H7 (cell line): ENCODE data around the gene CES1. TPM values are rescaled to one million over a fixed set of nuclear protein-coding genes. Genes with fewer than 3 reads are reported as not detected.
"Not testable (repeated sequence)": the region's sequence is repeated elsewhere in the genome, so short reads cannot be mapped to it uniquely, and the experiment has no call there.

Source experiments
- DNase-seq: peaks from one replicate; pipeline ENCODE4 v3.0.0; 2012
- H3K27me3 ChIP-seq: 2 replicates; pipeline ENCODE4 v1.6.0; 2011; ENCODE audit warnings: mild to moderate bottlenecking, low read length; ENCODE audit not compliant: control insufficient read depth, insufficient read depth
- H3K36me3 ChIP-seq: replicated peaks from 2 replicates; pipeline ENCODE4 v1.5.1; 2011; ENCODE audit warnings: low read length; ENCODE audit not compliant: control insufficient read depth, insufficient read depth
- H3K4me3 ChIP-seq: 2 replicates; pipeline ENCODE4 v1.5.1; 2011; ENCODE audit warnings: low read depth, mild to moderate bottlenecking, control low read depth, low read length, moderate library complexity; ENCODE audit not compliant: insufficient read depth
- total RNA-seq: library from RNA; depleted of rRNA; stranded (reverse); fragments of >200 nt; shearing (Covaris generic); gene quantifications from 2 replicates; pipeline ENCODE4 v1.2.3, GENCODE V29; 2014

The CES1 gene
- total RNA-seq, 1 experiment from 2014 or later, result not detected

DNA sequence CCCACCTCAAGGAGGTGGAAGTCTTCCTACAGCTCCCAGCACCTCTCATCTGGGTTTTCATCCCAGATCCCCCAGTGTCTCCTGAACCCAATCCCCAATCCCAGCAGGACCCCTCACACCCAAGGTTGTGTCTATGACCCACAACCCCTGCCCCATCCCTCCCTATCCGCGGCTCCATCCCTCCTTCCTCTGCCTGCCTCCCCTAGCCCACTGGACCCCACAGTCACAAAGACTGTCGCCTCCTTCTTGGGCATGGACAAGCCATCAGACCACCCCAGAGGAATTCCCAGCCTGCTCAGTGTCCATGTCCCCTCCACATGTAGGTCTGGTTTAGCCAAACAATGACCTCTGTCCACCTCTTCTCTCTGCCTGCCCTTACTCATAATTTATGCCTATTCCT, 12.3 kb downstream of the CES1 start:
- H3K4me3 ChIP-seq, result no peak overlapping the region
- no peak for DNase-seq
- peaks cover 2% of the 10 kb centered on the region; the same call in 1 of the 2 replicates for H3K27me3 ChIP-seq
- no peaks in the 10 kb centered on the region for H3K36me3 ChIP-seq

- no peak for DNase-seq
- Histone ChIP-seq H3K27me3 (no peaks in the 10 kb centered on the region), H3K36me3 (no peaks in the 10 kb centered on the region), H3K4me3 (no peak overlapping the region)
These were observed 15.5 kb downstream of the CES1 start for GRCh38 chr16:55817236-55817912.

- not testable (repeated sequence) for H3K27me3 ChIP-seq, H3K36me3 ChIP-seq, H3K4me3 ChIP-seq, DNase-seq
These were observed 16.7 kb downstream of the CES1 start for GRCh38 chr16:55816222-55816621.

- no peaks in the 10 kb centered on the region for H3K27me3 ChIP-seq
- no peak overlapping the region for H3K4me3 ChIP-seq
- DNase-seq, result no peak
- no peaks in the 10 kb centered on the region for H3K36me3 ChIP-seq
These were observed 17.6 kb downstream of the CES1 start for GRCh38 chr16:55815320-55815719.

DNA sequence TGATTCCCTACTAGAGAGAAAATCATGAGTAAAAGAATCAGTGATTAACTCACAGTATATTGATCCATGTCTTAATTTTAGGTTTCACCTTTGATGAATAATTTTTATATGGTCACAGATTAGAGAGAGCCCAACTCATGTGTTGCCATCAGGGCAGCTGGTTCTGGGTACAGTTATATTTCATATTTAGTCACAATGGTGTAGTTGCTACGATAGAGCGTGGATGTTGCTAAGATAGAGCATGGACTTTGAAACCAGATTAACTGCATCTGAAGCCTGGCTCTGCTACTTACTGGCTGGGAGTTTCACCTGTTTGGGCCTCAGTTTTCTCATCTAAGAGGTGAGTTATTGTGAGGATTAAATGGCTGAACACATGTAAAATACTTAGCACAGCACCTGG, 18.7 kb downstream of the CES1 start:
- H3K27me3 ChIP-seq, DNase-seq, H3K36me3 ChIP-seq, H3K4me3 ChIP-seq: not testable (repeated sequence)

- DNase-seq, H3K27me3 ChIP-seq, H3K4me3 ChIP-seq, H3K36me3 ChIP-seq: not testable (repeated sequence)
These were observed 19.2 kb downstream of the CES1 start for GRCh38 chr16:55813730-55814129.

GRCh38 chr16:55812951-55813350, 19.9 kb downstream of the CES1 start:
- H3K36me3 ChIP-seq, result no peaks in the 10 kb centered on the region
- no peak for DNase-seq
- no peak overlapping the region for H3K4me3 ChIP-seq
- no peaks in the 10 kb centered on the region; the same call in 1 of the 2 replicates for H3K27me3 ChIP-seq

DNA sequence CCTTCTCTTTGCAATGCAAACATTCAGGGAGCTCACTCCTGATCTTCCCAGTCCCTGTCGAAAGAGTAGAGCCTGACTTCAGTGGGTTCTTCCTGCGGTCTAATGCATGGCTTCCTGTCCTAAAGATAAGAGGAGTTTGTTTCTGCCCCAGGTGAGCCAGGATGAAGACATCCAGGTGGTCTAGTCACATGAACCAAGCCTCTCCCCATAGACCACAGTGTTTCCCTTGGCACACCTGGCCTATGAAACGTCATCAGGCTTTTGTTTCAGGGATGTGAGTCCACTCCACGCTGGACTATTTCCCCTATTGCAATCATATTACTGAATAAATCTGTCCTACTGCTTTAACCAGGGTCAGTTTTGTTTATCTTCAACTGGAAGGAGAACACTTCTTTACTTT, 21.1 kb downstream of the CES1 start:
- no peak for DNase-seq
- no peaks in the 10 kb centered on the region; the same call in 1 of the 2 replicates for H3K27me3 ChIP-seq
- H3K36me3 ChIP-seq, result no peaks in the 10 kb centered on the region
- H3K4me3 ChIP-seq, result no peak overlapping the region

DNA sequence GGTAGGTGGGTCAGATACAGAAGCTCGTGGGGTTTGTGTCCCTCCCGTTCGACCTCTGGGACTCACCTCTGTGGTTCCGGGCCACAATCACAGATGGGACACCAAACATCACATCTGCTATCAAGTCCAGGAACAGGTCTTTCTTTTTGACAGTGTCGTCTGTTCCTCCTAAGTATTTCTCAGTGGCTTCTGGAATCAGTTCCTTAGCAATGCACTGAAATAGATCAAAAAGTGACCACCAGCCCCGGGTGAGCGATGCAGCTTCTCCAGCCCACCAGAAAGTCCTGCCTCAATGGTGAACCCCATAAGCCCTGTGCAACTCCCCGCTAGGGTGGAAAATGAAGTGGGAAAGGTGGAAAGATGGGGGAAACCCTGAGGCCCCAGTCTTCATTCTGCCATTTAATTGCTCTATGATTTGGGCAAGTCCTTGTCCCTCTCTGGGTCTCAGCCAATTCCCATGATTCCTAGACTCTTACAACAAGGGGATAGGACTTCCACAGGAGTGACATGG, 22.4 kb downstream of the CES1 start:
- no peak overlapping the region for H3K4me3 ChIP-seq
- DNase-seq, result no peak

GRCh38 chr16:55809851-55810250, 23.0 kb downstream of the CES1 start:
- Histone ChIP-seq H3K27me3 (no peaks in the 10 kb centered on the region; the same call in 1 of the 2 replicates), H3K4me3 (no peak overlapping the region), H3K36me3 (no peaks in the 10 kb centered on the region)
- no peak for DNase-seq

More for the DNA sequence above, 22.4 kb downstream of the CES1 start:
- H3K27me3 ChIP-seq, result no peaks in the 10 kb centered on the region; the same call in 1 of the 2 replicates
- H3K36me3 ChIP-seq, result no peaks in the 10 kb centered on the region

- Histone ChIP-seq H3K27me3 (no peaks in the 10 kb centered on the region; the same call in 1 of the 2 replicates), H3K4me3 (no peak overlapping the region), H3K36me3 (no peaks in the 10 kb centered on the region)
- peak; percentile 47 for DNase-seq
These were observed 23.5 kb downstream of the CES1 start for GRCh38 chr16:55809386-55809785.

DNA sequence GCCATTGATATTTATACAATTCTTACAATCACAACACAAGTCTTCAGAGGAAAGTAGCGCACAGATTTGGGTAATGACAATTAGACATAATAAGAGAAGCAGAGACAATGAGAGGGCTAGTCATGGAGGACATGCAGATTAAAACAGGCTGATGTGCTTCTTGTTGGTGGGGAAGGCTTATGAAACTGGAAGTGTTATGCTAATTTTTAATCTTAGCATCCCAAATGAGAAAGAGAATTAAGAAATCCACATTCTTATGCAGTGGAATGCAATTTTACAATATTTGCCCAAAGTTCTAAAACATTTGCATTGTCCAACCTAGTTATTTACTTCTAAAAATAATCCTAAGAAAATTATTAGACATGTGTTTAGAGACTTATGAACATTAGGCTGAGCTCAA, 24.6 kb downstream of the CES1 start:
- not testable (repeated sequence) for H3K36me3 ChIP-seq, H3K4me3 ChIP-seq, H3K27me3 ChIP-seq, DNase-seq

- not testable (repeated sequence) for DNase-seq, H3K4me3 ChIP-seq, H3K27me3 ChIP-seq, H3K36me3 ChIP-seq
These were observed 27.8 kb downstream of the CES1 start for GRCh38 chr16:55805104-55805503.

DNA sequence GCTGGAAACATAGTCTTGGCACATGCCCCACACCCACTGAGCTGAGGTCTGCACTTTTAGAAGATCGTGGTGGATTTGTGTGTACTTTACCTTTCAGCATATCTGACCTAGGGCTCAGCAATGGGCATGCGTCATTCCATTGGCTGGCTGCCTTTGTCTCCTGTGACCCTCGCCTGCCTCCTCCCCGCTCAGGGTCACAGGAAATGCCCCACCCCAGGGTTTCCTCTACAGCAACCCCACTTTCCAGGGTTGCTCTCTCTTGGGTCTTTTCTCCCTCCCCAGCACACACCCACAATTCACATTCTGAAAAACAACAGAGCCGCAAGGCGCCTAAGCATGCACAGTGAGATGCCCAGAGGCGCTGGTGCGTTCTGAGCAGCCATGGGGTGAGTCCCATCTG, 29.2 kb downstream of the CES1 start:
- H3K36me3 ChIP-seq, H3K27me3 ChIP-seq, DNase-seq, H3K4me3 ChIP-seq: not testable (repeated sequence)

DNA sequence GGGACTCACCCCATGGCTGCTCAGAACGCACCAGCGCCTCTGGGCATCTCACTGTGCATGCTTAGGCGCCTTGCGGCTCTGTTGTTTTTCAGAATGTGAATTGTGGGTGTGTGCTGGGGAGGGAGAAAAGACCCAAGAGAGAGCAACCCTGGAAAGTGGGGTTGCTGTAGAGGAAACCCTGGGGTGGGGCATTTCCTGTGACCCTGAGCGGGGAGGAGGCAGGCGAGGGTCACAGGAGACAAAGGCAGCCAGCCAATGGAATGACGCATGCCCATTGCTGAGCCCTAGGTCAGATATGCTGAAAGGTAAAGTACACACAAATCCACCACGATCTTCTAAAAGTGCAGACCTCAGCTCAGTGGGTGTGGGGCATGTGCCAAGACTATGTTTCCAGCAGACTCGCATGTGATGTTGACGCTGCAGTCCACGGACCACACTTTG, 39.9 kb downstream of the CES1 start:
- not testable (repeated sequence) for H3K4me3 ChIP-seq, H3K36me3 ChIP-seq, DNase-seq, H3K27me3 ChIP-seq
